ENCODE measurements around the gene GIGYF1. TPM values are rescaled to one million over a fixed set of nuclear protein-coding genes. Genes with fewer than 3 reads are reported as not detected.
"Not testable (repeated sequence)": the region's sequence is repeated elsewhere in the genome, so short reads cannot be mapped to it uniquely, and the experiment has no call there.

GIGYF1 gene
- total and polyA plus RNA-seq, 2 of the 4 experiments (the other 2 are of a cell fraction): 3.0 to 10.7 TPM

DNA sequence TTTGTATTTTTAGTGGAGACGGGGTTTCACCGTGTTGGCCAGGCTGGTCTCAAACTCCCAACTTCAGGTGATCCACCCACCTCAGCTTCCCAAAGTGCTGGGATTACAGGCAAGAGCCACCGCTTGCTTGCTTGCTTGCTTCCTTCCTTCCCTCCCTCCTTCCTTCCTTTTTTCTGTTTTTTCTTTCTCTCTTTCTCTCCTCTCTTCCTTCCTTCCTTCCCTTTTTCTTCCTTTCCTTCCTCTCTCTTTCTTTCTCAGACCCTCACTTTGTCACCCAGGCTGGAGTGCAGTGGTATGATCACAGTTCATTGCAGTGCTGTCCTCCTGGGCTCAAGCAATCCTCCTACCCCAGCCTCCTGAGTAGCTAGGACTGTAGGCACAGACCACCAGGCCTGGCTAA is 7.0 kb upstream of the GIGYF1 start:
- intact Hi-C loops (cut with micrococcal nuclease); H3K4me3 ChIP-seq (ENCODE audit: insufficient read depth, low read depth, low read length); H3K4ac ChIP-seq (ENCODE audit: low read depth, low read length); DNase-seq; H3K79me1 ChIP-seq (ENCODE audit: low read depth in 1 of 2, low read length in 2 of 2); H3K27me3 ChIP-seq (ENCODE audit: control insufficient read depth, insufficient read depth, low read length); H3K36me3 ChIP-seq (ENCODE audit: control insufficient read depth, insufficient read depth, low read length); H4K91ac ChIP-seq (ENCODE audit: insufficient read depth, low read depth, low read length); H2AK9ac ChIP-seq (replicated peaks; ENCODE audit: low read depth, low read length, poor library complexity); H2AK5ac ChIP-seq (ENCODE audit: low read depth, low read length); dilution Hi-C loops (cut with HindIII; ENCODE audit: low sequenced_read_pairs, unreplicated experiment); H2BK20ac ChIP-seq (ENCODE audit: low read depth, low read length); H2BK120ac ChIP-seq (ENCODE audit: low read depth, low read length); ATAC-seq (ENCODE audit: low read depth); H2AFZ ChIP-seq (replicated peaks; ENCODE audit: low read length, poor library complexity); BruUV-seq (replicated peaks); H2BK15ac ChIP-seq (ENCODE audit: low read depth, low read length); H3K9ac ChIP-seq (ENCODE audit: low read depth, low read length); H3K18ac ChIP-seq (ENCODE audit: low read depth, low read length); H3K56ac ChIP-seq (ENCODE audit: extremely low read depth, insufficient read depth, low read length); H2BK5ac ChIP-seq (ENCODE audit: low read depth, low read length, poor library complexity, severe bottlenecking); H3K9me3 ChIP-seq (ENCODE audit: control insufficient read depth, insufficient read depth, low read length); H3K9me1 ChIP-seq (ENCODE audit: insufficient read depth, low read length); H4K5ac ChIP-seq (ENCODE audit: low read depth, low read length); POLR2A ChIA-PET (ENCODE audit: unreplicated experiment); H3K23ac ChIP-seq (ENCODE audit: low read depth, low read length); H3K14ac ChIP-seq (replicated peaks; ENCODE audit: low read depth, low read length); H4K8ac ChIP-seq (ENCODE audit: low read depth in 2 of 2, low read length in 2 of 2); H3K27ac ChIP-seq (ENCODE audit: insufficient read depth, low read length); H3K4me1 ChIP-seq (ENCODE audit: control insufficient read depth, insufficient read depth, low read length); H3K4me2 ChIP-seq (ENCODE audit: low read depth, low read length); H4K20me1 ChIP-seq (ENCODE audit: insufficient read depth, low read length): not testable (repeated sequence)
- CTCF ChIA-PET: interaction anchor here (1.7 kb wide), 1 partner anchor 9 kb away, joined by 4 read pairs; no protein-coding TSS in a partner anchor
- in situ Hi-C loops (cut with MboI; ENCODE audit: low sequenced_read_pairs): loop anchor here (10.0 to 25.0 kb wide), 2 partner anchors 124 to 361 kb away; partner anchors contain the start of gene EPHB4
- no CpG with 5 or more reads among the region's 3 CpGs for WGBS, 2 experiments (ENCODE audit: extremely low coverage in 2 of 2, insufficient read length in 1 of 2)

Data from IMR-90 (cell line).